Activated effector memory CD4-positive, alpha-beta T cell treated with anti-CD3 and anti-CD28 coated beads, Interleukin-2, amount 50 U/mL, for 16 hours (primary cell): Measurements from ENCODE around the gene SPATS2L.

Source experiments
- DNase-seq: peaks from one replicate; pipeline ENCODE4 v3.0.0-alpha.2; 2020

SPATS2L gene

DNA sequence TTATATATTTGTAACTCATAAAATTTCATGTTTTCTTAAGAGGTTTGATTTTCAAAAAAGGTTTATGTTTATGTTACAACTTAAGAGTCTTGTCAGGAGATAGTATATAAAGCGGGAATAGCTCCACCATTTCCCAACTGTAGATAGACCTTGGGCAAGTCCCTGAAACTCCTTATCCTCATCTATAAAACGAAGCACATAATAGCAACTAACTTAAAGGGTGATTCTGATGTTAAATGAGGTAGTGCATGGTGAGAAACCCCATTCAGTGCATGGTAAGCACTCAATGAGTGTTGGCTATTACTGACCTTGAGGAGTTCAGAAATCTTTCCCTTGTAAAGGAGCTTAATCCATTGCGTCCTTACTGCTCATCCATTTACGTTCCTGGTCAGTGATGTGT is 169.3 kb downstream of the SPATS2L start:
- DNase-seq, result no peak

- DNase-seq, result no peak
Measured at GRCh38 chr2:200476836-200477235, 170.3 kb downstream of the SPATS2L start.

- no peak for DNase-seq
Measured at GRCh38 chr2:200477667-200478131, 171.2 kb downstream of the SPATS2L start.

DNA sequence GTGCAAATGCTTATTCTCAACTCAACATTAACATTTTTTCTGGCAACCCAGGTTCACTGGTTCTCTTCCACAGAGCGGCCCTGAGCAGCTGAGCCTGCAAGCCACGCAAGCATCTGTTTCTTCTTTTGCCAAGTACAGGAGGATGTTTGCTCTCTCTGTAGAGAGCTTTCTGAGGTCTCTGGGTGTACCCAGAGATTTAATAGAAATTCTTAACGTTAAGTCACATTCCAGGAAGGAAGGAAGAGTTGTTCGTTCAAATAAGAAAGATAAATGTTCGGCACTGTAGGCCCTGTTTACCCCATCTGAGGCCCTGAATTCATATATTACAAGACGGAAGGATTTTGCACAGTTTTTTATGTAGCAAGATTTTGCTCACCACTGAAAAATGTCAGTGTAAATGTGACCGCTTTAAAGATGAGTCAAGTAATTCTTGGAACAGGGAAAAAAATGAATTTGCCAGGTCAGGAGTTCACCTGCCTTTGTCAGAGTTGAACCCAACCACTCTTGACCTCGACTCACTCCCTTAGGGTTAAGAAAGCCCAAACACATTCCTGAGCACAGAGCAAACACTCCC is 173.3 kb downstream of the SPATS2L start:
- no peak for DNase-seq

DNA sequence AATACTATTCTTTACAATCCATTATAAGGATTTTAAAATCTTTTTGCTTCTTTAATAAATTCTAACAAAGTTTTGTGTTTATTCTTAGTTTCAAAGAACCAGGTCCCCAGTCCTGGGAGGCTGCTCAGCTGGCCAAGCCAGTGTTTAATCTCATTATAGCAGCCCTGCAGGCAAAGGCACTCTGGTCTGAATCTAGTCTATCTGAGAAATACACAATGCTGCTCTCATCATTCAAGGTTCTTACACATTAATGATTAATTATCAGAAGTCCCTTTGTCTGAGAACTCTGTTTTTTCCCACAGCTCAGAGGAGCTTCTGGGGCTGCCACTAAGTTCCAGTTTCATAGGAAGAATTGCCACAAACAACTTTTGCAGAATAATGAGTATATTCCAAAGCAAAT is 175.7 kb downstream of the SPATS2L start:
- no peak for DNase-seq

DNA sequence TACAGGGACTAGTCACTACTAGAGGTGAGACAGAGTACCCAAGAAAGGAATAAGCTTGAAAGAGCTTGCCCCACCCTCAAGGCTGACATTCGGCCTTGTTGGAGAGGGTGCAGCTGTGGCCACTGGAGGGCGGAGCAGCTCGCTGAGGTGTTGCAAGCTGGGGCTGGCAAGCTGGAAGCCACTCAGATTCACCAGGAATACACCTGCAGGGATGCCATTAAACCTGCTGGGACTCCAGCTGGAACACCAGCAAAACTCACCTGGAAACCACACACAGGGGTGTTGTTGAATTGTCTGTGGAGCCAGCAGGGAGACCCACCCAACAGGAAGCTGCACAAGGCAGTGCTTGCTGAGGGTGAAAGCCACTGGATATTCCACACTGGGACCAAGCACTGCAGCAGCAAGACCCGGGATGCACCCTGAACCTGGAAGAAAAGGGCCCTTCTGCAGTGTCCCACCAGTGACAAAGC is 177.3 kb downstream of the SPATS2L start:
- DNase-seq, result no peak

DNA sequence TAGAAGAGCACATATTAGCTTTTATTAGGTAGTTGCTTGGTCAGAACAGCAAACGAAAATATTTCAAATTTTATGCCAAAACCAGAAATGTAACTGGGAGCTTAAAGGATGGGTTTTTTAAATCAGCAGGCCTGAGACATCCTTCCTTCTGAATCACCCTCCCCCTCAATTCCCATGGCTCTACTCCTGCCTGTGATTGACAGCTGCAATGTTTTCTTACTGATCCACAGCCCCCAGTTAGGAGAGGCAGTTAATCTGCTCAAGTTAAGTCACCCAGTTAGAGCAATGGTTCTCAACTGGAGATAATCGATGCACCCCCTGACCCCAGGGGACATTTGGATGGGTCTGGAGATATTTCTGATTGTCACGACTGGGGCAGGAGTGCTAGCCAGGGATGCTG is 178.4 kb downstream of the SPATS2L start:
- no peak for DNase-seq

GRCh38 chr2:200486529-200486928 is 180.0 kb downstream of the SPATS2L start:
- no peak for DNase-seq

GRCh38 chr2:200488169-200488568 is 181.7 kb downstream of the SPATS2L start:
- no peak for DNase-seq

GRCh38 chr2:200490001-200490400 is 183.5 kb downstream of the SPATS2L start:
- DNase-seq, result no peak

GRCh38 chr2:200492656-200493055 is 186.2 kb downstream of the SPATS2L start:
- no peak for DNase-seq

DNA sequence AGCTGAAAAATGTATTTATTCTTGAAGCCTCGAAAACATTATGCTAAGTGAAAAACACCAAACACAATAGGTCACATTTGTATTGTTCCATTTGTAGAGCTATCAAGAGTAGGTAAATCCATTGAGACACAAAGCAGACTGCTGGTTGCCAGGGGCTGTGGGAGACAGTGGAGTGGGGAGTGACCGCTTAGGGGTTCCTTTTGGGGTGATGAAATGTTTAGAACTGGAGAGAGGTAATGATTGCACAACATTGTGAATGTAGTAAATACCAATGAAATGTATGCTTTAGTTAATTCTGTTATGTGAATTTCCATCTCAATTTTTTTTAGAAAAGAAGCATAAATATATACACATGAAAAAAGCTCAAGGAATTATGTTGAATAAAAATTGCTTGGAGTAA is 187.6 kb downstream of the SPATS2L start:
- no peak for DNase-seq

DNA sequence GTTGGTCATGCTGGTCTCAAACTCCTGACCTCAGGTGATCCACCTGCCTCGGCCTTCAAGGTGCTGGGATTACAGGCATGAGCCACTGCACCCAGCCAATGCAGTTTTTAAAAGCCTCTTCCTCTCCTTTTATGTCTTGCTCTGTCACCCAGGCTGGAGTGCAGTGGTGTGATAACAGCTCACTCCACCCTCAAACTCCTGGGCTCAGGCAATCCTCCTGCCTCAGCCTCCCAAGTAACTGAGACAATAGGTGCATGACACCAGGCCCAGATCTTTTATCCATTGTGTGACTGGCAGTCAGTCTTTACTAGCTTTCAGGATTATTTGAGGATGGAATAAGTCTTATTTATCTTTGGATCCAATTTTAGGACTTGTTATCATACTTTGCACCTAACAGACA is 190.2 kb downstream of the SPATS2L start:
- no peak for DNase-seq

- no peak for DNase-seq
Measured at GRCh38 chr2:200498402-200499162, 192.1 kb downstream of the SPATS2L start.

- DNase-seq, result no peak
Measured at GRCh38 chr2:200502196-200502595, 195.7 kb downstream of the SPATS2L start.

DNA sequence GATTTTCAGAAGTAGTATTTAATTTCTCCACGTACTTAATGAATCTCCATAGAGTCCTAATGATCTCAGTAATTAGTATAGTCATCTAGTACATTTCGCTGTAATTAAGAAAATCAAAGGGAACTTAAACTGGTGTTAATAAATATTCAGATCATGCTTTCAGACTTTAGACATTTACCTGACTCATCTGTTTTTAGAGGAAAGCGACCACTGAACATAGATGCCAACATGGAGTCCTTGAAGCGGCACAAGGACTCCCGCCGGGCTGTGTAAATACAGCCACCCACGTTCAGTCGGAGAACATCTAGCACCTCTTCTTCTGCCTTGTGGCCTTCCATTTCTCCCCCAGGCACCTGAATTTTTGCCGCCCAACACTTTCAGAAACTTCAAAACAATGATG is 200.2 kb downstream of the SPATS2L start:
- DNase-seq, result no peak

- DNase-seq, result no peak
Measured at GRCh38 chr2:200507179-200507578, 200.7 kb downstream of the SPATS2L start.

DNA sequence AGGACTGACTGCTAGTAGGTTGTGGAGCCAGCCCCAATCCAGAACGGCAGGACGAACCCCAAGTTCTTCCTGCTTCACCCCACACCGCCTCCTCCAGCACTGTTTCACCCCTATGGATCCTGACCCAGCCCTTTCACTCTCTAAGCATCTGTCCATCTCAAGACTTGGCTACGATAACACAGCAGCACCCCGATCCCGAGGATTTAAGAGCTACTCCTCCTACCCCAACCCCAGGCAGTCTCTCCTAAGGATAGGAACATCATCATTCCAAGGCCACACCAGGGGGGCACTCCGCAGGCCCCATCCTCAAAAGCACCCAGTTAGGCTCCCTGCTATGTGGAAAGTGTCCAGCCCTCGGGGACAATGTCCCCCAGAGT is 202.7 kb downstream of the SPATS2L start:
- no peak for DNase-seq

DNA sequence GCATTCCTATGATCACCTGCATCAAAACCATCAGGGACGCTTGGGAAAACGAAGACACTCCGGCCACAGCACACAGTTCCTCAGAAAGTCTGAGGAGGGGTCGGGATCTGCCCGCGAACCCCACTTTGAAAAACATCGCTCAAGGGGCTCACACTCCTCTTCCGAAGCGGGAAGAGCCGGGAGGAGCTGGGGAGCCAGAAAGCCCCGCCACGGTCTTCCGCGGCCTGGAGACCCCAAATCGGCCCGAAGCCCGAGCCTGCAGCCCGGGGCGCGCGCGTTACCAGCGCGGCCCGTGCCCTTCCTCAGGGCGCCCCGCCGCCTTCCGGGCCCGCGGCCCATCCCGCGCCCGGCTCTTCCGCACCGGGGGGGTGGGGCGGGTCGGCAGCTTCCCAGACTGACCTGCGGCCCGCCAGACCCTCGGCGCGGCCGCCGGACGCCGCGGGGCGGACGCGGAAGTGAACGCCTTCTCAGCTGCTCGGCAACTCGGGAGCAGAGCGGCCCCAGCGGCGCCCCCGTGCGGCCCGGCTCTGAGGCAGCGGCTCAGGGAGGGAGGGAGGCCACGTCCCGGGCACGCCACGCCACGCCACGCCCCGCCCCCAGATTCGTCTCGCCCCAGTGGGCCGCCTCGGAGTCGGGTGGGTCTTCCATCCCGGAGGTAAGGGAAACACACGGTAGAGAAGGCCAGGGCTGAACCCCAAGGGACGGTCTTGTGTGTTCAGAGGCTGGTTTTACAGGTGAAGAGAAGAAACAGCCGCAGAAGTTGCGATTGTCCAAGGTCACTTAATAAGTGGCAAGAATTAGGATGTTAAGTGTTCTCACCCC is 203.3 kb downstream of the SPATS2L start, which contains the start of gene KCTD18:
TSS of gene KCTD18 (minus strand) at position 457 of the 822 bp plus-strand sequence. CDS start 3,052 bp downstream, outside the sequence.
- DNase-seq, result peak; percentile 97

GRCh38 chr2:200515155-200515554 is 208.7 kb downstream of the SPATS2L start:
- no peak for DNase-seq

DNA sequence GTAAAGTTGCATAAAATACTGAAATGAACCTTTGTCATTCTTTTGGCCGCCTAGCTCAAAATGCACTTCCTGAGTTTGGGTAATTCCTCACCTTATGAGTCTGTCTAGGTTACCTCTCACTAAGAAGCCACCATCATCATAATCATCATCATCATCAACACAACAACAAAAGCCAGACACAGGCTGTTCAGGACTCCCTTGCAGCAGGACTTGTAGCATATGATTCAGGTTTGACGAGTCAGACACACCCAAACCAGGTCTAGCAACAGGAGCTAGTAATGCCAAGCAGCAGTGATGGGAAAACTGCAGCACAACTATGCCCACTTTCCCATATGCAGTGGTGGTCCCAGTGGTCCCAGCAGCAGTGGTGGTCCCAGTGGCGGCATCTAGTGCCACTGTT is 216.7 kb downstream of the SPATS2L start:
- no peak for DNase-seq

DNA sequence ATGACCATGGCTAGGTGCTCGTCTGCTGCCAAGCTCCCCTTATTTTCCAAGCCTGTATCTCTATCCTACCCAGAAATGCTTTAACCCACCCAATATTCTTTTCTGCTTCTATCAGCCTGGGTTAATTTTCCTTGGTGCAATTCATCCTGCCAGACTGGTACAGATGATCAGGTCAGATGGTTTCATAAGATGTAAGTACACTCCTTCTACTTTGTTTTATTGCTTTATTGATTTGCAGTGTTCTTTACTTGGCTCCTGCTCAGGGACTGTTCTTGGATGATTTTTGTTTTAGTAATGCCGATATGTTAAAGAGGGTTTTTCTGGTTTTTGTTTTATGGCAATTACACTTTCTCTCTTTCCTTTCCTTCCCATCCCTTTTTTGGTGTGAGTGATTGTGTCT is 217.1 kb downstream of the SPATS2L start:
- no peak for DNase-seq

DNA sequence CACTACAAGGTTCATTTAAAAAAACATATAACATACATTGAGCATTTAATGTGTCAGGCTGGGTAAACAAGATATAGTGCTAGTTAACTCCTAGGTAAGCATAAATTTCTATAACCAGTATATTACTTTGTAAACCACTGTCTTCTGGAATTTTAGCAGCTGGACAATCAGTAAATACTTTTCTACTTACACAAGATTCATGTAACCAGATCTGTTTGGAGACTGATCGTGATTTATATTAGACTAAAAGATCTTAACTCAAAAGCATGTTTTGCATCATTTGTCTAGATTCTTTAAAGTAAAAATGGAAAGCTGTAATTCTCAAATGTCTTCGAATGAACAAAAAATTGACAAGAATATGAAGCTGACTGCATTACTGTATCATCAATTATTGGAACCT is 218.6 kb downstream of the SPATS2L start:
- no peak for DNase-seq

DNA sequence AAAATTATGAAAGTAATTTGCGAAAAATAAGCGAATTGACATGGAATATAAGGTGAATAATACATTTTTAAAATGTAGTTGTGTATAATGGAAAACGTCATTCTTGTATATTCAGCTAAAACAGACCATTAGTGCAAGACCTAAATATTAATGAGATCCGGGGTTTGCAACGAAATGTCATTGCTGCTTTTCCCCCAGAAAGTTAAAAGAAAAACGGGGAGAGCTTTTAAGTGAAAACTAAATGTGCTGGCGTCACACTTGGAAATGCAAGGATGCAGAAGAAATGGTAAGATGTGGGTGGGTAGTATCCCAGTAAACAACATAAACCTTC is 219.0 kb downstream of the SPATS2L start:
- no peak for DNase-seq
